ENCODE data around the gene DDX25.

Gene DDX25

GRCh38 chr11:125939081-125939521, 34.8 kb downstream of the DDX25 start:
- DNase-seq, result no peak

GRCh38 chr11:125940145-125940544, 35.8 kb downstream of the DDX25 start:
- DNase-seq, result no peak

GRCh38 chr11:125941267-125941618, 36.9 kb downstream of the DDX25 start:
- no peak for DNase-seq

GRCh38 chr11:125941619-125942611, 37.6 kb downstream of the DDX25 start:
- peak; percentile 80 for DNase-seq

- no peak for DNase-seq
Measured at GRCh38 chr11:125942771-125943428, 38.6 kb downstream of the DDX25 start.

GRCh38 chr11:125943661-125944349, 39.5 kb downstream of the DDX25 start:
- no peak for DNase-seq

- DNase-seq, result no peak
Measured at GRCh38 chr11:125944350-125945010, 40.2 kb downstream of the DDX25 start.

- DNase-seq, result no peak
Measured at GRCh38 chr11:125945011-125945796, 40.9 kb downstream of the DDX25 start.

GRCh38 chr11:125945797-125946520, 41.7 kb downstream of the DDX25 start, which contains the start of gene VSIG10L2:
VSIG10L2 (plus strand) TSS chr11:125946044; CDS start chr11:125946056, 12 bp downstream.
- DNase-seq, result no peak

GRCh38 chr11:125946712-125947418, 42.6 kb downstream of the DDX25 start:
- DNase-seq, result no peak

- DNase-seq, result no peak
Measured at GRCh38 chr11:125947419-125948277, 43.3 kb downstream of the DDX25 start.

- DNase-seq, result no peak
Measured at GRCh38 chr11:125948278-125949051, 44.2 kb downstream of the DDX25 start.

GRCh38 chr11:125949271-125950177, 45.2 kb downstream of the DDX25 start:
- no peak for DNase-seq

- DNase-seq, result no peak
Measured at GRCh38 chr11:125950178-125950490, 45.8 kb downstream of the DDX25 start.

- DNase-seq, result no peak
Measured at GRCh38 chr11:125950696-125951651, 46.7 kb downstream of the DDX25 start.

GRCh38 chr11:125951731-125952130, 47.4 kb downstream of the DDX25 start:
- no peak for DNase-seq

- DNase-seq, result no peak
Measured at GRCh38 chr11:125952559-125952958, 48.3 kb downstream of the DDX25 start.

Measured in NCI-H2029 (cell line).